Measurements from ENCODE around the gene FIP1L1.
"Not testable (repeated sequence)": the region's sequence is repeated elsewhere in the genome, so short reads cannot be mapped to it uniquely, and the experiment has no call there.

FIP1L1 gene

DNA sequence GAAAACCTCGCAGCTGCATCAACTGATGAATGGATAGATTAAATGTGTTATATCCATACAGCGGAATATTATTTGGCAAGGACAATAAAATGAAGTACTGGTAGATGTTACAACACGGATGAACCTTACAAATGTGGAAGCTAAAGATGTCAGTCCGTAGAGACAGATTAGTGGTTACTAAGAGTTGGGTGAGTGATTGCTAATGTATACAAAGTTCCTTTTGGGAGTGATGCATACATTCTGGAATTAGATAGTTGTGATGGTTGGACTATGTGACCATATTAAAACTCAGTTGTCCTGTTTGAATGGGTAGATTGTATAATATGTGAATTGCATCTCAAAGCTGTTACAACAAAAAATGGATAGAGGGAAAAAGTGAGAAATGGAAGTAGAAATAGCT lies 2.8 kb downstream of the FIP1L1 start:
- Histone ChIP-seq H3K4me1 (peaks cover 0 to 27% (median 16%) of the 10 kb centered on the region in 4 donors), H3K27me3 (no peaks in the 10 kb centered on the region), H3K9me3 (no peaks in the 10 kb centered on the region), H3K36me3 (peaks cover 10 to 27% (median 21%) of the 10 kb centered on the region in 3 donors), H3K27ac (no peak overlapping the region), H3K4me3 (no peak overlapping the region)
- no peak for DNase-seq
- intact Hi-C loops (cut with DNase I; ENCODE audit: low total_unique reads): no loop called here
- TF ChIP-seq, protein P1, sequence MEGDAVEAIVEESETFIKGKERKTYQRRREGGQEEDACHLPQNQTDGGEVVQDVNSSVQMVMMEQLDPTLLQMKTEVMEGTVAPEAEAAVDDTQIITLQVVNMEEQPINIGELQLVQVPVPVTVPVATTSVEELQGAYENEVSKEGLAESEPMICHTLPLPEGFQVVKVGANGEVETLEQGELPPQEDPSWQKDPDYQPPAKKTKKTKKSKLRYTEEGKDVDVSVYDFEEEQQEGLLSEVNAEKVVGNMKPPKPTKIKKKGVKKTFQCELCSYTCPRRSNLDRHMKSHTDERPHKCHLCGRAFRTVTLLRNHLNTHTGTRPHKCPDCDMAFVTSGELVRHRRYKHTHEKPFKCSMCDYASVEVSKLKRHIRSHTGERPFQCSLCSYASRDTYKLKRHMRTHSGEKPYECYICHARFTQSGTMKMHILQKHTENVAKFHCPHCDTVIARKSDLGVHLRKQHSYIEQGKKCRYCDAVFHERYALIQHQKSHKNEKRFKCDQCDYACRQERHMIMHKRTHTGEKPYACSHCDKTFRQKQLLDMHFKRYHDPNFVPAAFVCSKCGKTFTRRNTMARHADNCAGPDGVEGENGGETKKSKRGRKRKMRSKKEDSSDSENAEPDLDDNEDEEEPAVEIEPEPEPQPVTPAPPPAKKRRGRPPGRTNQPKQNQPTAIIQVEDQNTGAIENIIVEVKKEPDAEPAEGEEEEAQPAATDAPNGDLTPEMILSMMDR (IDR thresholded peaks at IDR 0.05): no peak

DNA sequence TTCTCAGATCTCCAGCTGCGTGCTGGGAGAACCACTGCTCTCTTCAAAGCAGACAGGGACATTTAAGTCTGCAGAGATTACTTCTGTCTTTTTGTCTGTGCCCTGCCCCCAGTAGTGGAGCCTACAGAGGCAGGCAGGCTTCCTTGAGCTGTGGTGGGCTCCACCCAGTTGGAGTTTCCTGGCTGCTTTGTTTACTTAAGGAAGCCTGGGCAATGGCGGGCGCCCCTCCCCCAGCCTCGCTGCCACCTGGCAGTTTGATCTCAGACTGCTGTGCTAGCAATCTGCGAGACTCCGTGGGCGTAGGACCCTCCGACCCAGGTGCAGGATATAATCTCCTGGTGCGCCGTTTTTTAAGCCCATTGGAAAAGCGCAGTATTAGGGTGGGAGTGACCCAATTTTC lies 32.0 kb downstream of the FIP1L1 start:
- DNase-seq; intact Hi-C loops (cut with DNase I; ENCODE audit: low total_unique reads); H3K4me3 ChIP-seq; H3K4me1 ChIP-seq; H3K27me3 ChIP-seq; H3K9me3 ChIP-seq; H3K27ac ChIP-seq: not testable (repeated sequence)
- H3K36me3 ChIP-seq: peaks cover 5 to 14% (median 13%) of the 10 kb centered on the region in 3 donors

DNA sequence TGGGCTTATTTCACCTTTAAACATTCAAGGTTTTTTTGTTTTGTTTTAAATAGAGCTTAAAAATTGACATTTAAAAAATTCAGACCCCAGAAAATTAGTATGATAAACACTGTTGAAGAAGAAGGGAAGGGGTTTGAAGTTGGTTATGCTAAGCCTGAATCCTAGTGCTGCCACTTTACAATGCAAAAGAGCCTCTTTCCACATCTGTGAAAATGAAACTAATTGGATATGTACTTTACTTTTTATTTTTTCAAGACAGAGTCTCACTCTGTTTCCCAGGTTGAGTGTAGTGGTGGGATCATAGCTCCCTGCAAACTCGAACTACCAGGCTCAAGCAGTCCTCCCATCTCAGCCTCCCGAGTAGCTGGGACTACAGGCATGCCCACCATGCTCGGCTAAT lies 41.8 kb downstream of the FIP1L1 start:
- Histone ChIP-seq H3K36me3 (peaks cover 0 to 5% (median 0%) of the 10 kb centered on the region in 3 donors), H3K4me1 (no peaks in the 10 kb centered on the region), H3K9me3 (no peaks in the 10 kb centered on the region), H3K27ac (no peak overlapping the region), H3K27me3 (no peaks in the 10 kb centered on the region), H3K4me3 (no peak overlapping the region)
- no peak for DNase-seq
- TF ChIP-seq, protein P1 (IDR thresholded peaks at IDR 0.05): no peak
- intact Hi-C loops (cut with DNase I; ENCODE audit: low total_unique reads): no loop called here

DNA sequence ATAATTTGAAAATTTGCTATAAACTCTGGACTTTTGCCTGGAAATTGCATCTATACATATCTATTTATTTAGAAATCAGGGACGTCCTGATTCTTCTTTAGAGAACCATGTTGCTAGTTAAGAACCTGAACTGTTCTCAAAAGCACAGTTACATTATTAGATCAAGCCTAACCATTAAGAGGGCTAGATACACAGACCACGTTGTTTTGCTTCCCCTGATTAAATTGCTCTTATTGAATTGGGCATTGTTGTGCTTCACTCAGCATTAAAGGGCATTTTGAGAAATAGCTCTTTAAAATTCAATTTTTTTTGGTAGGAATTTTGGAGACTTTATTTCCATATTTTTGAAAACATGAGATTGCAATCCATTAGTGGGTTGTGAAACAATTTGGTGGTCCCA lies 44.4 kb downstream of the FIP1L1 start:
- no peaks in the 10 kb centered on the region for H3K27me3 ChIP-seq
- DNase-seq: no peak
- peaks cover 0 to under 1% (median 0%) of the 10 kb centered on the region in 3 donors for H3K36me3 ChIP-seq
- no peak overlapping the region for H3K4me3 ChIP-seq
- intact Hi-C loops (cut with DNase I; ENCODE audit: low total_unique reads): no loop called here
- TF ChIP-seq, protein P1 (IDR thresholded peaks at IDR 0.05): no peak
- no peaks in the 10 kb centered on the region for H3K9me3 ChIP-seq
- H3K27ac ChIP-seq: no peak overlapping the region
- no peaks in the 10 kb centered on the region for H3K4me1 ChIP-seq

DNA sequence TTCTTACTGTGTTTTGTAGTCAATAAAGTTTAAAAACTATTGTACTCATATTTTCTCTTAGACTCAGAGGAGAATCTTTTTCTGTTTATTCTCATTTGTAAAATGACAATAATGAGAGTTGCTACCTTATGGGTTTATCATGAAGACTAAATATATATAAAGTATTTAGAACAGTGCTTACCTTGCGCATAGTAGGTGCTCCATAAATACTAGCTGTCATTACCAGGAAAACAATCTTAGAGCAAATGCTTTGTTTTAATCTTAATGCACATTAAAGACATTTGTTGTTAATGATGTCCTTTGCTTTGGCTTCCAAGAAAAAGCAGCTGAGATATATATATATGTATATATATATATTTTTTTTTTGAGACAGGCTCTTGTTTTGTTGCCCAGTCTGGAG lies 44.9 kb downstream of the FIP1L1 start:
- H3K27ac ChIP-seq: no peak overlapping the region
- no peaks in the 10 kb centered on the region for H3K27me3 ChIP-seq
- DNase-seq: no peak
- intact Hi-C loops (cut with DNase I; ENCODE audit: low total_unique reads): no loop called here
- H3K36me3 ChIP-seq: peaks cover 0 to 6% (median 5%) of the 10 kb centered on the region in 3 donors
- no peak overlapping the region for H3K4me3 ChIP-seq
- no peaks in the 10 kb centered on the region for H3K9me3 ChIP-seq
- no peaks in the 10 kb centered on the region for H3K4me1 ChIP-seq
- TF ChIP-seq, protein P1 (IDR thresholded peaks at IDR 0.05): no peak

DNA sequence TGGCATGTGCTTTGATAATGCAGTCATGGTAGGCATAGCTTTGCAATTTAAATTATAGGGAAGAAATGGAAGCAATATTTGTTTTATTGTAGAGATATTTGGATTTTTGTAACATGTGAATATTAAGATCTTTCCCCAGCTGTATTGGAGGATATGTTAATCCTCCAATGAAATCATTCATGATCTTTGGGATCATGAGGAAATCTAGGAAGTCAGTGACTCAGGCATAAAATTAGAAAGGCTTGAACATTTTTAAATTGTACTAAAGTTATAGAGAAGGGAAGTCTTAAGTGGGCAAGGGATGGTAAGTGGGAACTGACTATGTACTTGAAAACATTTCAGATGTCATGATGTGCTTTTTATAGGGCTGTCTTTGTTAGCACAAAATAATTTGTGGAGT lies 46.8 kb downstream of the FIP1L1 start:
- intact Hi-C loops (cut with DNase I; ENCODE audit: low total_unique reads): no loop called here
- TF ChIP-seq, protein P1 (IDR thresholded peaks at IDR 0.05): no peak
- no peaks in the 10 kb centered on the region for H3K9me3 ChIP-seq
- H3K36me3 ChIP-seq: peaks cover 14 to 25% (median 22%) of the 10 kb centered on the region in 3 donors
- H3K4me3 ChIP-seq: no peak overlapping the region
- DNase-seq: no peak
- H3K27ac ChIP-seq: no peak overlapping the region
- H3K27me3 ChIP-seq: no peaks in the 10 kb centered on the region
- no peaks in the 10 kb centered on the region for H3K4me1 ChIP-seq

All from tibial artery (tissue), 4 donors.